Calu3 (cell line): ENCODE results near the gene TRIM7. TPM values are rescaled to one million over a fixed set of nuclear protein-coding genes. Genes with fewer than 3 reads are reported as not detected.

ENCODE experiments used
- BruUV-seq: library from RNA; stranded (reverse); fragments of 400-500 nt; replicated peaks from 2 replicates; lab custom pipeline; 2021; lab: Mats Ljungman, UMichigan
- CTCF ChIA-PET: fragments of 300-600 bp; sonication (Branson Sonifier 250); formaldehyde crosslinking; loops from one replicate; lab custom pipeline; 2022; ENCODE audit warnings: antibody characterized with exemption; lab: Charles Lee
- DNase-seq: peaks from one replicate; pipeline ENCODE4 v3.0.0; 2022
- H3K27ac Mint-ChIP-seq: one replicate; pipeline ENCODE4 v1.8.0; 2022; ENCODE audit warnings: mixed read lengths; ENCODE audit not compliant: unreplicated experiment
- H3K27me3 Mint-ChIP-seq: one replicate; pipeline ENCODE4 v1.8.0; 2022; ENCODE audit warnings: mixed read lengths; ENCODE audit not compliant: unreplicated experiment
- H3K36me3 Mint-ChIP-seq: one replicate; pipeline ENCODE4 v1.8.0; 2022; ENCODE audit warnings: mild to moderate bottlenecking, moderate library complexity, mixed read lengths; ENCODE audit not compliant: insufficient read depth, unreplicated experiment
- H3K4me1 Mint-ChIP-seq: one replicate; pipeline ENCODE4 v1.8.0; 2022; ENCODE audit warnings: mild to moderate bottlenecking, low read depth, mixed read lengths; ENCODE audit not compliant: unreplicated experiment
- H3K4me3 Mint-ChIP-seq: one replicate; pipeline ENCODE4 v1.8.0; 2022; ENCODE audit warnings: mild to moderate bottlenecking, low read depth, moderate library complexity, mixed read lengths; ENCODE audit not compliant: unreplicated experiment
- H3K9me3 Mint-ChIP-seq: one replicate; pipeline ENCODE4 v1.8.0; 2022; ENCODE audit warnings: low read depth, mixed read lengths; ENCODE audit not compliant: unreplicated experiment
- intact Hi-C: fragments of 100-400 bp; cut with micrococcal nuclease; formaldehyde crosslinking; loops from one replicate; pipeline ENCODE4 v1.10.0; 2022; ENCODE audit not compliant: unreplicated experiment
- total RNA-seq: library from RNA; stranded (reverse); gene quantifications from 2 replicates; pipeline ENCODE4 v1.2.3, GENCODE V29; 2022
- TF ChIP-seq, protein P1 (sequence below): fragments of 200-600 bp; IDR thresholded peaks from one replicate; pipeline ENCODE4 v1.8.0; 2022; ENCODE audit warnings: antibody characterized with exemption; ENCODE audit not compliant: unreplicated experiment

TRIM7 gene
- total RNA-seq, 1 experiment from 2014 or later, result 2.4 TPM

DNA sequence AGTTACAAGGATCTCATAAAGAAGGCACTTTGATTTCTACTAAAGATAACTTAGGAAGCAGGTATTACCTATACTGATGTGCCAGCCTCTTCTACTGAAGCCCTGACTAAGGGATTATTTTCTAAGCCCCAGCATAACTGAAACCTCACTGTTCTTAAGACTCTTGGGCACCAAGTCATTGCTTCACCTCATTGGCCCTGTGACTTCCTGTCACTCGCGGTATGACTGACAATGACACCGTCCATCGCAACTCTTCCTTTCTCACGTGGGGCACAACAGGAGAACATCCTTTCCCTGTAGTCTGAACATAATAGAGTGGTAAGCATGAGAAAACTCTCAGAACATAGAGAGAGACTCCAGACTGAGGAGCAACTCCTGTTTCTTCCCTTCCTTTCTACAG, 51.2 kb downstream of the TRIM7 start:
- CTCF ChIA-PET, result interaction anchor here (0.7 kb wide), 1 partner anchor 71 kb away, joined by 3 read pairs; no protein-coding TSS in a partner anchor
- peaks cover 60% of the 10 kb centered on the region for H3K27me3 Mint-ChIP-seq
- no peak overlapping the region for H3K27ac Mint-ChIP-seq
- intact Hi-C loops, result no loop called here
- peaks cover 14% of the 10 kb centered on the region for H3K4me1 Mint-ChIP-seq
- H3K36me3 Mint-ChIP-seq, result no peaks in the 10 kb centered on the region
- DNase-seq, result no peak
- peaks cover 3% of the 10 kb centered on the region for H3K9me3 Mint-ChIP-seq
- TF ChIP-seq, protein P1, sequence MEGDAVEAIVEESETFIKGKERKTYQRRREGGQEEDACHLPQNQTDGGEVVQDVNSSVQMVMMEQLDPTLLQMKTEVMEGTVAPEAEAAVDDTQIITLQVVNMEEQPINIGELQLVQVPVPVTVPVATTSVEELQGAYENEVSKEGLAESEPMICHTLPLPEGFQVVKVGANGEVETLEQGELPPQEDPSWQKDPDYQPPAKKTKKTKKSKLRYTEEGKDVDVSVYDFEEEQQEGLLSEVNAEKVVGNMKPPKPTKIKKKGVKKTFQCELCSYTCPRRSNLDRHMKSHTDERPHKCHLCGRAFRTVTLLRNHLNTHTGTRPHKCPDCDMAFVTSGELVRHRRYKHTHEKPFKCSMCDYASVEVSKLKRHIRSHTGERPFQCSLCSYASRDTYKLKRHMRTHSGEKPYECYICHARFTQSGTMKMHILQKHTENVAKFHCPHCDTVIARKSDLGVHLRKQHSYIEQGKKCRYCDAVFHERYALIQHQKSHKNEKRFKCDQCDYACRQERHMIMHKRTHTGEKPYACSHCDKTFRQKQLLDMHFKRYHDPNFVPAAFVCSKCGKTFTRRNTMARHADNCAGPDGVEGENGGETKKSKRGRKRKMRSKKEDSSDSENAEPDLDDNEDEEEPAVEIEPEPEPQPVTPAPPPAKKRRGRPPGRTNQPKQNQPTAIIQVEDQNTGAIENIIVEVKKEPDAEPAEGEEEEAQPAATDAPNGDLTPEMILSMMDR, result no peak
- H3K4me3 Mint-ChIP-seq, result no peak overlapping the region
- no TSS peak for BruUV-seq

DNA sequence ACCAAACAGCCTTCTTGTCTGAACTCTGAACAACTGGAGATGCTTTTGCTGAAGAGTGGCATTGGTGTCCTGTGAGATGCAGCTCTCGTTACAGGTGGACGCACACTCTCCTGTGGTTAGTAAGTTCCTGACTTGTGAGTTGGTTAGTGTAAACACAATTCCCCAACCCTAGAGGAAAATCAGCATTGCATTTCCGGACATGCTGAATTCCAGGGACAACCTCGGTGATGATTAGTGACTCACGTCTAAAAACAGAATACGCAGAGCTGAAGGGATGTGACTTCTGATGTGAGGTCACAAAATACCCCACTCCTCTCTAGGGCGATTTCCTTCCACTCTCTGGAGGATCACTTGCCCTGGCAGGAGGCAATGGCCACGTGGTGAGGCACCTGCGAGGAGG, 52.6 kb downstream of the TRIM7 start:
- CTCF ChIA-PET, result no interaction called here
- intact Hi-C loops, result no loop called here
- no TSS peak for BruUV-seq
- no peak for DNase-seq
- H3K4me1 Mint-ChIP-seq, result peaks cover 14% of the 10 kb centered on the region
- TF ChIP-seq, protein P1, result no peak
- H3K27me3 Mint-ChIP-seq, result peaks cover 64% of the 10 kb centered on the region
- no peak overlapping the region for H3K27ac Mint-ChIP-seq
- no peaks in the 10 kb centered on the region for H3K36me3 Mint-ChIP-seq
- no peak overlapping the region for H3K4me3 Mint-ChIP-seq
- H3K9me3 Mint-ChIP-seq, result peaks cover 3% of the 10 kb centered on the region

DNA sequence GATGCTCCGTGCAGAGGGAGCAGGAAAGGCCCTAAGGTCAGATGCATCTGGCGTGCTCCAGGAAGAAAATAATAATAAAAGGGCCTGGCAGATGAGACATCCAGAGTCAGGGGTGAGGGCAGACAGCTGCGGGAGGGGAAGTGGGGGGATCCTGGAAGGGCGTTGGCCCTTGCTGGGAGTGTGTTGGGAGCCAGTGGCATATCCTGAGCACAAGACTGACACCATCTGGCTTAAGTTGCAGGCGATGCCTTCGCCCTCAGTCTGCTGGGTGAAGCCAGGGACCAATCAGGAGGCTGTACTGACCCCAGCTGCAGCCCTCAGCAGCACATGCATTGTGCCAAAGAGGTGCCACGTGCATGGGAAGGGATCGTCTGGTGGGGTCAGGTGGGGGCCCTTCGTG, 53.9 kb downstream of the TRIM7 start:
- H3K36me3 Mint-ChIP-seq, result no peaks in the 10 kb centered on the region
- DNase-seq, result no peak
- H3K4me3 Mint-ChIP-seq, result no peak overlapping the region
- peaks cover 3% of the 10 kb centered on the region for H3K9me3 Mint-ChIP-seq
- peaks cover 64% of the 10 kb centered on the region for H3K27me3 Mint-ChIP-seq
- TF ChIP-seq, protein P1, result no peak
- intact Hi-C loops, result no loop called here
- H3K27ac Mint-ChIP-seq, result no peak overlapping the region
- peaks cover 13% of the 10 kb centered on the region for H3K4me1 Mint-ChIP-seq
- BruUV-seq, result no TSS peak
- CTCF ChIA-PET, result no interaction called here

DNA sequence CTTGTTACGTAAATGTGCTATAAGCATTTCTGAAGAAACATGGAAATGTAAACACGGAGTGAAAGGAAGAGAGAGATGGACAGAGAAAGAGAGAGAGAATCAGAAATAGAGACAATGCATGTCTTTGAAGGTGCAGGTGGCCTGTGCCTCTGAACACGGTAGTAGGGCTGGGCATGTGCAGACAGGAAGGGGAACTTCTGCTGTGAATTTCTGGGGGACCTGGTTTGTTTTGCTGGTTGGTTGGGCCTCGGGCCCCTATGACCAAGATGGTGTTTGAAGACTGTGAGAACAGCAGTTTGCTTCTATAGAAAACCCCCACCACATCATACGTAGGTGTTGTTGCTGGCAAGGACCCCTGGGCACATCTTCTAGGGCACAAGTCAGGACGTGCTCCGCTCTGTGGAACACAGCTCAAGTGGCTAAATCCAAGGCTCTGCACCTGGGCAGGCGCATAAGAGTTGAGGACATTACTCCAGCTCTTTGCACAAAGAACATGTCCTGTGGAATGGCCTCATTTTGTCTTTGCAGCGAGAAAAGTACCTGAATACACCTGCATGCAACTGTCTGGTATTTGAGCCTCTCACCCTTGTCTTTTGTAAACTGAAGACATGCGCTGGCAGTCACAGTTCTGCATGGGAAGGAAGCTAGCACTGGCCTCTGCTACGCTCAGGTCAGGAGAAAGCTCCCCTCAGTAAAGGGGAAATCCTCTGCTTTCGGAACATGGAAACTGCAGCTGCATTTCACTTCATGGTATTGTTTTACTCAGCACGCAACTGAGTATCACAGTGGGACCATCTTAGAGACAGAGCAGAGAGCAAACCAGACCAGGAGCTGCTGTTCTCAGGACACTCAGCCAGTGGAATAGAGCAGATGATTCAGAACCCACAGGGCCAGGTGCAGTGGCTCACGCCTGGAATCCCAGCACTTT, 54.9 kb downstream of the TRIM7 start:
- no peaks in the 10 kb centered on the region for H3K36me3 Mint-ChIP-seq
- CTCF ChIA-PET, result no interaction called here
- DNase-seq, result no peak
- H3K27ac Mint-ChIP-seq, result no peak overlapping the region
- H3K4me1 Mint-ChIP-seq, result peaks cover 9% of the 10 kb centered on the region
- no TSS peak for BruUV-seq
- peaks cover 56% of the 10 kb centered on the region for H3K27me3 Mint-ChIP-seq
- no peak overlapping the region for H3K4me3 Mint-ChIP-seq
- intact Hi-C loops, result no loop called here
- TF ChIP-seq, protein P1, result no peak
- peaks cover 3% of the 10 kb centered on the region for H3K9me3 Mint-ChIP-seq
